HG02610 (cell line): Measurements from ENCODE around the gene SHC3.
A peak's percentile ranks its signal among the peaks of the same experiment; 100 is the strongest.

Experiments used
- ATAC-seq: cut with Tn5 transposase; IDR thresholded peaks from one replicate; pipeline ENCODE4 v1.9.1; 2021; ENCODE audit warnings: mild to moderate bottlenecking, moderate library complexity; ENCODE audit not compliant: unreplicated experiment

The SHC3 gene

DNA sequence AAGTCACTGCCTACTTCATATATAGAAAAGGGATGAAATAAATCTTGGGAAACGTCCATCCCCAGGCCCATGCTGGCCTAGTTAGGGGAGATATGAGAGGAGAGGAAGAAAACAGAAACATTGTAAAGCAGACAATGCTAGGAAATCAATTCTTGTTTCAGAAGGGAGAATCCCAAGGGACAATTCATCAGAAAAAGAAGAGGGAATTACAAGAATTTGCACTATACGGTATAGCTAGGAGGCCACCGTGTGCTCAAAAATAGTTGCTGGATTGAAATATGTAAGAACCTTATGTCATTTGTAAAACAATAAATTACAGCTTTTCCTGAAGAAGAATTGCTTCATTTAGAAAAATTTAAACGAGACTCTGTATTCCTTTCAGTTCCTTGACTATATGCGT lies 8.3 kb upstream of the SHC3 start:
- no peak for ATAC-seq

DNA sequence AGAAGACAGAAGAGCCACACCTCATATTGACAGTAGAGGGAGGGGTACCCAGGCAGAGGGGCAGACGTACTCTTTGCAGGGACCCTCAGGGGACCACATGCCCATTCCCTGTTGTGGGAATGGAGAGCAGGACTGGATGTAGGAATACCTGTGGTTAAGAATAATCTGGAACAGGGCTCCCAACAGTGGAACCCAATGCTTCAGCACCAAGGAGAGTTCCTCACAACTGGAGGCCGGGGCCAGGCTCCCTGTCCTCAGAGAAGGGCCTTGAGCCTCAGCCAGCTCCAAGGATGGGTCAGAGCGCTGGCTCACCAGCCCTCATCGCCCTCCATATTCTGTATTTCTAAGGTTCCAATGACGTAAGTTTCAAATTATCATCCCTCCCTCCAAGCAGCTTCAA lies 7.4 kb upstream of the SHC3 start:
- ATAC-seq, result no peak

DNA sequence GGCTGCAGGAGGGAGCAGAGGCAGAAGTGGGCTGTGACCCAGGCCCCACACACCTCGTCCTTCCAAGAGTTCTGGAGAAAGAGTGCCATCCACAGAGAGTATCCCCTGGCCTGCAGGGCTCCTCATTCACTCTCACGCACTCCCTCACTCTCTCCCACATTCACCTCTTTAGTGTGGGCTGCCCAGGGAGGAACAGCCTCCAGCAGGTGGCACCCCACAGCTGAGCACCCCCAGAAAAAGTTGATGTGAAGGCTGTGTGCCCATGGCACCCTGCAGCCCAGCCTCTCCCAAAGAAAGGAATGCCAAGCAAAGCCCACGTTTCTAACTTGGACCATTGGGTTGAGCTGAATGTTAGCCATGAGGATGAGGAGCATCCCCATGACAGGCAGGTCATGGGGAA lies 4.5 kb upstream of the SHC3 start:
- ATAC-seq, result no peak

DNA sequence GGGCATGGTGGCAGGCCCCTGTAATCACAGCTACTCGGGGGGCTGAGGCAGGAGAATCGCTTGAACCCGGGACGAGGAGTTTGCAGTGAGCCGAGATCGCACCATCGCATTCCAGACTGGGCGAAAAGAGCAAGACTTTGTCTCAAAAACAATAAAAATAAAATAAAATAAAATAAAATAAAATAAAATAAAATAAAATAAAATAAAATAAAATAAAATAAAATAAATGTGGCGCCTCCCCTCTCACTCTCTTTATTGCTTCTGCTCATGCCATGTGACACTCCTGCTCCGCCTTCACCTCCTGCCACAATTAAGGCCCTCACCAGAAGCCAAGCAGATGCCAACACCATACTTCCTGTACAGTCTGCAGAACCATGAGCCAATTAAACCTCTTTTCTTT lies 3.8 kb upstream of the SHC3 start:
- no peak for ATAC-seq

DNA sequence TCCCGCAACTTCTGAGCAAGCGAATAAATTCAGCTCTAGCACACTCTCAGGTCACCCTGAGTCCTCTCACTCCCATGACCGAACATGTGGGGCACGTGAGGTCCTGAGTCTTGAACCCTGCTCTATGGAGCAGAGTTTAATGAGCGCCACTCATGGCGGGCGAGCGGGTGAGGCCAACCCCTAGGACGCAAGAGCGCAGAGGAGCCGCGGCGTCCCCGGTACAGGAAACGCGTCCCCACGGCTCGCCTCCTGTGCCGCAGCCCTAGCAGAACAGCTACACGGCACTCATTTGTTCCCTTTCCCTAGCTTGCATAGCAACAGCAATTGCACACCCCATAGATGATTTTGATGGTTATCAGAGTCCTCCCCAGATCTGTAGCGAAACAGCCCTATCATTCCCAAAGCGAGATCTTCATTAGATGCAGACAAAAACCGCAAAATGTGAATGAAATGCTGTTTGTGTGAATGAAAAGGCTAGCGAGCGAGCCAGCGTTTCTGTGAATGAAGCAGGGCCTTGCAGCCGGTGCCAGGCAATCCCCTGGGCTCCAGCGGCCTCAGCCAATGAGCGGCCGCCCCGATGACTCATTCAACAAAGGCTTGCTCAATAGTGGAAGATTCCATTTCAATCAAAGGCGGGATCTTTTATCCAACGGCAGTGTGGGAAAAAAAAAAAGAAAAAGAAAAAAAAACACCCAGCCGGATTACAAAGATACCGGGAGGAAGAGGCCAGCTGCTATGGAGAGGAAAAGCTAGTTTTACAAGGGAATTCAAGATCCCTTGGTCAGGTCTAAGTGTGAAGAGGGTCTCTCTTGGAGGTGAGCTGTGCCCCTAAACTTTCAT lies 1.5 kb upstream of the SHC3 start:
- peak; percentile 66 for ATAC-seq

- no peak for ATAC-seq
Measured at GRCh38 chr9:89179540-89179894, 899 bp upstream of the SHC3 start.

DNA sequence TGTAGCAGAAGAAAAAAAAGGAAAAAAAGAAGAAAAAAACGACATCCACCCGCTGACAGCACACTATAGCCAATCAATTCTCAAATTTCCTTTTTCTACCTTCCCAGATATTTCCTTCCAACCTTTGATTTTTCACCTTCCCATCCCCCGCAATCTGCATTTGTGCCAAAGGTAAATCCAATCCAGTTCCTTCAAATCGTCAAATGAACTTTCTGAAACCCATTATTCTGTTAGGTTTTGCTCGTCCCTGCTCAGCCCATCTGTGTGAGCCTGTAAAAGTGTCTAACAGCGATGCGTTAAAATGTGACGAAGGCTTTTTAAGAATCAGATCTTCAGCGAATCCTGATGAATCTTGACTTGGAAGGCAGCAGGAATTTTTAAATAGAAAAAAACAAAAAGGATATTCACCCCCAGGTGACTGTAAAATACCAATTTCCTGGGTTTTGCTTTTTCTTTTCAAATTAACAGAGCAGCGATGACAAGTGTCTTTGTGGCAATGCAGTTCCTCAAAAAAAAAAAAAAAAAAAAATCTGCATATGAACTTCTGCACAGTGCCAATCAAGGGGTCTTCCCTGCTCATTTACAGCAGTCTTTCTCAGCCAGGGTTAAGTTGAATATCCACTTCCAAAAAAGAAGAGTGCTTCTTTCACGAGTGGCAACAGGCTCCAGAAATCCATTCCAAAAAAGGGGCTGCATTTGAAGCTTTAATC lies 367 bp upstream of the SHC3 start:
- ATAC-seq, result no peak

DNA sequence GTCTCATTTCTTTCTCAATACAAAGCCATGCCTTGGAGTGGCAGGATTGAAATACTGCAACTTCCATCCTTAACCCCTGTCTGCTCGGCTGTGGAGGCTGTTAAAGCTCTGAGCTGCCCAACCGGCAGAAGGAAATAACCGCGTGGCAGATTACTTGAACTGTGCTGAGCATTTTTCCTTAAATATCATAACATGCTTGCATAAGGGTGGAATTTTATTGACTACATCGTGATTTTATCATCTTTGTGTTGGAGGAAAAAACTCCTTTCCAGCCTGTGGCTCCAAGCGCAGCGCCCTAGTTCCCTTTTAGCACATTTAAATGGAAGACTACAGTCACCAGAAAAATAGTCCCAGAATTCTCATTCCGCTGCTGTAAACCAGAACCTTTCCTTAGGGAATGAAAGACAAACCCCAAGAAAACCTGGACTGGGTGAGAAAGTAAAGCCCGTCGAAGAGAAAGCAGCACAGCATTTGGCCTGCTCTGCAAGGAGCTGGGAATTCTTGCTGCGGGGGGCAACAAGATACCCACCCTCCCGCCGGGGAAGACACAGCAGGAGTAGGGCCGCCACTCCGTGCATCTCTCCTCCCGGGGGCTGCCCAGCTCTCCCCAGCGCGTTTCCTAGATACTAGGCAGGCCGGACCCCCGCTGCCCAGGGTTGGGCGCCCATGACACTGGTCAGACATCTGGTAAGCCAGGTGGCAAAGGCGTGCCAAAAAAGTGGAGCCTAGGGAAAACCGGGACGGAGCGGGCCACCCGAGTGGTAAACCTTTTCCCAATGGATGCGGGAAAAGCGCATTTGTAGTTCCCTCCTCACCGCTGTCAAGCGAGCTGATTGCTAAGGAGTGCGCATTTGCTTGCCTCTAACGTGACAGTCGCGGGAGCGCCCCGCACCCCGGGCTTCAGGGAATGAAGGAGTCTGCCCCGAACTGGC lies 1.3 kb downstream of the SHC3 start:
- ATAC-seq, result no peak

- no peak for ATAC-seq
Measured at GRCh38 chr9:89175828-89176261, 2.8 kb downstream of the SHC3 start.

DNA sequence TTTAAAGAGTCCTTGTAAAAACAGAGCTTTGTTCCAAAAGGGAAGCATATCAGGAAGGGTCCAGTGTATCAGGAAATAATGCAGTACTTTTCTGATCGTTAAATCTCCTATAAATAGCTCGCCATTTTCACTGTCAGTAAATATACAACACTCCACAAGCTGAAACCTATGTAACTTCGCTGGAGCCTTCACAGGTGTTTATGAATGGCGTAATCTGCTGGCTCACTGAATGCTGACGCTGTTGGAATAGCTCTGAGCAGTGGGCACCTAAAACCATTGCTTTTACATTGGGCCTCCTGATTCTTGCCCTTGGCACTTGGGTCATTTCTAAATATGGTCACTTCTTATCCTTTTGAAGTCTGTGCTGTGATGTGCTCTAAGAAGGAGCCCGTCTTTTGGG lies 4.3 kb downstream of the SHC3 start:
- no peak for ATAC-seq

GRCh38 chr9:89173072-89173471 lies 5.5 kb downstream of the SHC3 start:
- ATAC-seq, result no peak

DNA sequence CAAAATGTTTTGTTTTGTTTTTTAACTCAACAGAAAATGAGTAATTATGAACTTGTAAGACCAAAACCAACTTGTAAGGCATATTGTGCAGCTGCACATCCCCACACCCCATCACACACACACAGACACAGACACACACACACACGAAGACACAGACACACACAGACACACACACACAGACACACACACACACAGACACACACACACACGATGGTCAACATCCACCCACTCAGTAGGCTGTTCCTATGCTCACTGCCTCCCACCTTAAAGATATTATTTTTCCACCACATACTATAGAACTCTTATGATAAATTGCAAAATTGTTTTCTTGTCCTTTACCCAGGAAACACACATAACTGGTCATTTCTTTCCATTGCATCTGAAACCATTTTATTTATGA lies 6.2 kb downstream of the SHC3 start:
- ATAC-seq, result no peak

DNA sequence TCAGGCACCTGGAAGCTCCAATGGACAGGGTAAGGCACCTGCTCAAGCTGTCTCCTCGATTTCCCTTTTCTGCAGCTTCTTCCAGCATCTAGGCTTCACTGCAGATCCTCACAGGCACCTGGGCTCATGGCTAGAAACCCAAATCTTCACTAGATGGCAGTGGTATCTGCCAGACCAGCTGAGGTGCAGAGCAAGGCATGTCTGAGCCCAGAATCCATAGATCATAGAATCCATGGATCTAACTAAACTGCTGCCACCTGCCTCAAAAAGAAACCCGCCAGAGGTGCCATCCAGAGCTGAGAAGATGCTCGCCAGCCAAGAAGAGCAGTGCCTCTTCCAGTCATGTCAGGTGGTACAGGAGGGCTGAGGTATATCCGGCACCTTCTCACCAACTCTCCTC lies 6.9 kb downstream of the SHC3 start:
- no peak for ATAC-seq

GRCh38 chr9:89171231-89171630 lies 7.4 kb downstream of the SHC3 start:
- ATAC-seq, result no peak

DNA sequence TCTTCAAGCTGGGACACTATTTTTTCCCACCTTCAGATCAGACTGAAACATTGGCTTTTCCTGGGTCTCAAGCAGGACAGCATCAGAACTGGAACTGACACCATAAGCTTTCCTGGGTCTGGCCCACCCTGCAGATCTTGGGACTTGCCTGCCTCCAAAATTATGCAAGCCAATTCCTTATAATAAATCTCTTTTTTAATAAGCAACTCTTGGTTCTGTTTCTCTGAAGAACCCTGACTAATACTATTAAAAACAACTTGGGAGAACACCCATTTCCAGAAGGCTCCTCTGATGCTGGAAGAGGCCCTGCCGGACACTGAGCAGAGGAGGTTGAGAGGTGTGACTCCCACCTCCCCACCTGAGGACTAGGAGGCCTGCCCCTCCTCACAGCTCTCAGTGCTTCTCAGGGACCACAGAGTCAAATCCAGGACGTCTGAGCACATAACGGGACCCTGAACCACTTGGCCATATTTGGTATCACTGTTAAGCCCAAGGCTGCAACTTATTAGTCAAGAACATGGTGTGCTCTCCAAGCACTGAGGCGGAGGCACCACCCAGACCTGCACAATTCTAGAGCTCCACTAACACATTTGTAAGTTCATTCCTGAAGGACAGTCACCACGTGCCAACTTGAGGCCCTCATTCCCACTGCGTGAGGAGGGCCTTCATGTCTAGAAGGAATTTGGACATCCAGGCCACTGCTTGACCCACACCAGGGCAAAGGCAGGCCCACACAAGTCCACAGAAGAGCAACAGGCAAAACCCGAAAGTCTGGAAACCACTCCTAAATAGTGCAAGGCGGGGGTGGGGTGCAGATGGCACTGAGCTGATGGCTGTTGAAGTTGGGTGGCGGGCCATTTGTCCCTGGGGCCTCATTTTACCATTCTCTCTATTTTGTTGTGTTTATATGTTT lies 9.5 kb downstream of the SHC3 start:
- ATAC-seq, result no peak

DNA sequence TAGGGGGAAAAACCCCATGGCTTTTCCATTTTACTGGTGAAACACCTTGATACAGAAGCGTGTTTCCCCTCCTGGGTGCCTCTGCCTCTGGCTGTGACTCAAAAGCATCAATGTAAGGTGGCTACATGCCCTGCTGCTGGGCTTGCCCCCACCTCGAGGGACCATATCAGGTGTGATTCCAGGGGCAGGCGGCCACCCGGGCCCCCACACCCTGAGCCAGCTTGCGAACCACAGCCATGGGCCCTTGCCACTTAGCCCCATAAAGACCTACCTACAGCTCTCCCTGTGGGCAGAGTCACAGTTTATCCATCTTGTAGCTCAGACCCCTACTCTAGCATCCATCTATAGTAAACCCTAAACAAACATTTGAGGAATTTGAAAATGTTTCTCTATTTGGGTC lies 10.8 kb downstream of the SHC3 start:
- ATAC-seq, result no peak

DNA sequence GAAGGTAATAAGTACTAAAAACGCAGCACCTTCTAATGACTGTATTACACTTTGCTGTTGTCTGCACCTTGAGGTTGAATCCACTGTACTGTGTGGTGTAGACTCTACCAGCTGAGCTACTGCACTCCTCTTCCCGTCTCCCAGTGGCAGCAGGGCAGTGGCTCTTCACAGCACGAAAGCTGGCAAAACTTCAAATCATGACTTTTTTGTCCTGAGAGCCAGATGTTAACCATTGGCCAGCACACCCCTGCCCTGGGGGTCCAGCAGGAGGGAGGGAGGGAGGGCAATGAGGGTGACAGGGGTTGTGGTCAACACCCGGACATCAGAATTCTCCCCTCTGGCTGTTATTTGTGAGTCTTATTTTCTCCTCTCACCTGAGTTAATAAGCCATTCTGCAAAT lies 11.8 kb downstream of the SHC3 start:
- ATAC-seq, result no peak

DNA sequence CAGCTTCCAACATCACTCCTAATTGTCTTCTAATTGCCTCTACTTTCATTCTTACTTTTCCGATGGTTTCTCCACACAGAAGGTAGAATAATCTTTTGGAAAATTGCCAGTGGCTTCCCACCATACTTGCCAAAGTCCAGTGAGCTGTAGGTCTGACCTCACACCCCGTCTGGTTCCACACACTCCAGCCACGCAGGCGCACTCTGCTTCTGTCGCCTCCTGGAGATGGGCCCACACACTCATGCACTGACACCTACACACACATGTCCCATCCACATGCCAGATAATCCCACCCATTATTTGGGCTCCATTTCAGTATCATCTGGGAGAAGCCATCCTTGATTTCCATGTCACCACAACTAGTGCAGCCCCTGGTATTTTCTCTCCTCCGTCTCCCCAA lies 12.7 kb downstream of the SHC3 start:
- no peak for ATAC-seq

- no peak for ATAC-seq
Measured at GRCh38 chr9:89165341-89165740, 13.3 kb downstream of the SHC3 start.

DNA sequence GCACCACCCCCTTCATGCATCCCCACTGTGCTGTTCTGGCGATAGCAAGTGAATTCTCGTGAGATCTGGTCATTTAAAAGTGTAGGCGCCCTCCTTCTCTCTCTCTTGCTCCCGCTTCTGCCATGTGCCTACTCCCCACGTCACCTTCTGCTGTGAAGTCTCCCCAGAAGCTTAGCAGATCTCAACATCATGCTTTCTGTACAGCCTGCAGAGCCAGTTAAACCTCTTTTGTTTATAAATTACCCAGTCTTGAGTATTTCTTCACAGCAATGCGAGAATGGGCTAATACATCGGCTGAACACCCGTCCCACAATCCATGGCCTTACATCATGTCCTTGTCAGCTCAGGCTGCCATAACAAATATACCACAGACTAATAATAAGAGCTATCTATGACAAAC lies 17.4 kb downstream of the SHC3 start:
- ATAC-seq, result no peak
